ENCODE data around the gene KDSR.

KDSR gene

DNA sequence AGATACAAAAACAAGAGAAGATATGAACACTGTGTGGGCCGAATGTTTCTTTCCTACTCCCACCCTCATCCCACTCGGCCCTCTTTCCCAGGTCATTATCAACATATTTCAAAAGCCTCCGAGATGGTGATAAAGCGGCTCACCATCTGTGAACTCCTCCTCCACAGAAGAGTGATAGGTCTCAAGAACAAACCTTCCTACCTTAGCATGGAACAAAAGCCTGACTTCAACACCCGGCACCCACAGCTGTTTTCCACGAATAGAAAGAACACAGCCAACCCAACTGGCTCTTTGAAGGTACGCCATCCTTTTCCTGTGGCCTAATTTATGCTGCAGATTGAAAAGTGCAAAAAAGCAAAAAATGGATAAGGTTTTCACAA lies 76.2 kb downstream of the KDSR start:
- H3K4me3 ChIP-seq (ENCODE audit: low read length): no peak overlapping the region
- no peak for DNase-seq (ENCODE audit: low read depth)

DNA sequence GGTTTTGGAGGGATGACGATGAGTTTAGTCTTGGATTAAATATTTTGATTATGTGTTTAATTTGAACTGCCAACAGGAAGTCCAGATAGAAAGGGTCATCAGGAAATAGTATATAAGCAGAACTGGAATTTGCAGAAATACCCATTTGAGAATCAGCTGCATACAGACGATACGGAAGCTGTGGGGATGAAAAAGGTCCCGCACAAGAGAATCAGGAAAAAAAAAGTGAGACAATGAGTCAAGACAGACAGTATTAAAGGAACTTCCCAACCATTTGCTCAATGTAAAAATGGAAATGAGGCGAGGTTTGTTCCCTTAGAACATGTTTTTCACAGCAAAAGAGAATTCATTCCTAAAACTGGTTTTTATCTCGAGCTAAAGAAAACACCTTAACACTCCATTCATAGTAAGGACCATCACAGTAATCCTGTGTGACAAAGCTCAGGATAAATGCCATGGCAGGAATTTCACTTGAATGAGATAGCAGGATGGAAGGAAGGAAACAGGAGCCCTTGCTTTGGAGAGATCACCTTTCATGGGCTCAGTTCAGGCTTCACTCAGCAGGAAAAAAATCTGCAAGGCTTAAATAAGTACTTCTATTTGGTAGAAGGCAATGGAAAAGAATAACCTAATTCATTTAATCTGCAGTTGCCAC lies 76.7 kb downstream of the KDSR start:
- TF ChIP-seq, protein P1, sequence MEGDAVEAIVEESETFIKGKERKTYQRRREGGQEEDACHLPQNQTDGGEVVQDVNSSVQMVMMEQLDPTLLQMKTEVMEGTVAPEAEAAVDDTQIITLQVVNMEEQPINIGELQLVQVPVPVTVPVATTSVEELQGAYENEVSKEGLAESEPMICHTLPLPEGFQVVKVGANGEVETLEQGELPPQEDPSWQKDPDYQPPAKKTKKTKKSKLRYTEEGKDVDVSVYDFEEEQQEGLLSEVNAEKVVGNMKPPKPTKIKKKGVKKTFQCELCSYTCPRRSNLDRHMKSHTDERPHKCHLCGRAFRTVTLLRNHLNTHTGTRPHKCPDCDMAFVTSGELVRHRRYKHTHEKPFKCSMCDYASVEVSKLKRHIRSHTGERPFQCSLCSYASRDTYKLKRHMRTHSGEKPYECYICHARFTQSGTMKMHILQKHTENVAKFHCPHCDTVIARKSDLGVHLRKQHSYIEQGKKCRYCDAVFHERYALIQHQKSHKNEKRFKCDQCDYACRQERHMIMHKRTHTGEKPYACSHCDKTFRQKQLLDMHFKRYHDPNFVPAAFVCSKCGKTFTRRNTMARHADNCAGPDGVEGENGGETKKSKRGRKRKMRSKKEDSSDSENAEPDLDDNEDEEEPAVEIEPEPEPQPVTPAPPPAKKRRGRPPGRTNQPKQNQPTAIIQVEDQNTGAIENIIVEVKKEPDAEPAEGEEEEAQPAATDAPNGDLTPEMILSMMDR (conservative IDR thresholded peaks at IDR 0.05; ENCODE audit: low read length): no peak
- H3K4me3 ChIP-seq (ENCODE audit: low read length): no peak overlapping the region
- DNase-seq (ENCODE audit: low read depth): no peak

More for the DNA sequence above, 76.2 kb downstream of the KDSR start:
- TF ChIP-seq, protein P1 (conservative IDR thresholded peaks at IDR 0.05; ENCODE audit: low read length): no peak

DNA sequence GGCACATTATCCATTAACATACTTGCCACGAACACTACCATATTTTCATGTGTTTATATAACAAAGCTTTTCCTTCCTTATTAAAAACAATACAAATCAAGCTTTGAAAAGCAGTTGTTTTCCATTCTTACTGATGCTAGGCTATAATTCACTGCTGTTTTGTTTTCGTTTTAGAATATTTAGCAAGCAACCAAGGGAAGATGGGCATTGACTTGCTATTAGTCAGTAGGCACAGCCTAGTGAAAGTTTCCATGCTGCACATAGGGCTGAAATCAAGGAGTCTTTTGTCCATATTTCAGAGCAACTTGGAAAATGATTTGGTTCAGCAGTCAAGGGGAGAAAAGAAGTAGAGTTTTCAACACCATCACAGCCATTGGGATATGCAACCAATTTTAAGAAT lies 78.7 kb downstream of the KDSR start:
- H3K4me3 ChIP-seq (ENCODE audit: low read length): no peak overlapping the region

DNA sequence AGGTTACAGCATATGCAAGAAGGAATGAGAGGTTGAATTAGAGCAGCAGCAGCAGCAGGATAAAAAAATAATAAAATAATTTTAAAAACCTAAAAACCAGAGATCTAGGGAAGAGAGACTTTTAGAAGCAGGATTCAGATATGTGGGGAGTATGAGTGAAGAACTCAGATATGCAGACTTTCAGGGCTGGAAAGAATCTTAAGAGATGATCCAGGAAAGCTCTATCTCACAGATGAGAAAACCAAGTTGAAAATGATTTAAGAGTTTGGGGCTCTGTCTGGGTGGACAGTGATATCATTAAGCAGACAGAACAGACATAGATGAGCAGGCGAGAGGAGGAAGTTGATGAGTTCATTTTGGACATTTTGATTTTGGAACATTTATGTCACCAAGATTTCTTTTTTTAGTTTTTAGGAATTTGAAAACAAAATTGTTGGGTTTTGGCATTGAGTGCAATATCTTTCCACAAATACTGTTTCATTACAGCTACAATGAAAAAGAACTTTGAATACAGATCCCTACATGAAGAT lies 79.2 kb downstream of the KDSR start:
- H3K4me3 ChIP-seq (ENCODE audit: low read length): no peak overlapping the region
- TF ChIP-seq, protein P1 (conservative IDR thresholded peaks at IDR 0.05; ENCODE audit: low read length): no peak
- DNase-seq (ENCODE audit: low read depth): no peak

More for the DNA sequence above, 78.7 kb downstream of the KDSR start:
- TF ChIP-seq, protein P1 (conservative IDR thresholded peaks at IDR 0.05; ENCODE audit: low read length): no peak
- no peak for DNase-seq (ENCODE audit: low read depth)

DNA sequence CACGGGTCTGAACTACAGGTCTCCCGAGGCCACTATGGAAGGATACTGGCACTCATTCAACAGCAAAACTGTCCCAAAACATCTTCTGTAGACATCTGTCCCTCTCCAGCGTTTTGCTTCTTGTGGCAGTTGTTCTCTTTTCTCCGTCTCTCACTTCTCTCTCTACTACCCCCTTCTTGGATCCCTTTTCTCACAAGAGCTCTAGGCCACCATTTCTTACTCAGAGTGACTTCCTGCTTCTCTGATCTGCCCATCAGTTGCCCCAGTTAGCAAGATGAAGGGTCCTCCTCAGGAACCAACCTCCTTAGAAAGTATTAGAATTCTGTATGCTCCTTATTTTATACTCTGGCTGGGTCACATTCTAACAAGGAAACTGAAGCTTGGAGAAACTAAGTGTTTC lies 80.1 kb downstream of the KDSR start:
- TF ChIP-seq, protein P1 (conservative IDR thresholded peaks at IDR 0.05; ENCODE audit: low read length): no peak
- DNase-seq (ENCODE audit: low read depth): no peak
- H3K4me3 ChIP-seq (ENCODE audit: low read length): no peak overlapping the region

DNA sequence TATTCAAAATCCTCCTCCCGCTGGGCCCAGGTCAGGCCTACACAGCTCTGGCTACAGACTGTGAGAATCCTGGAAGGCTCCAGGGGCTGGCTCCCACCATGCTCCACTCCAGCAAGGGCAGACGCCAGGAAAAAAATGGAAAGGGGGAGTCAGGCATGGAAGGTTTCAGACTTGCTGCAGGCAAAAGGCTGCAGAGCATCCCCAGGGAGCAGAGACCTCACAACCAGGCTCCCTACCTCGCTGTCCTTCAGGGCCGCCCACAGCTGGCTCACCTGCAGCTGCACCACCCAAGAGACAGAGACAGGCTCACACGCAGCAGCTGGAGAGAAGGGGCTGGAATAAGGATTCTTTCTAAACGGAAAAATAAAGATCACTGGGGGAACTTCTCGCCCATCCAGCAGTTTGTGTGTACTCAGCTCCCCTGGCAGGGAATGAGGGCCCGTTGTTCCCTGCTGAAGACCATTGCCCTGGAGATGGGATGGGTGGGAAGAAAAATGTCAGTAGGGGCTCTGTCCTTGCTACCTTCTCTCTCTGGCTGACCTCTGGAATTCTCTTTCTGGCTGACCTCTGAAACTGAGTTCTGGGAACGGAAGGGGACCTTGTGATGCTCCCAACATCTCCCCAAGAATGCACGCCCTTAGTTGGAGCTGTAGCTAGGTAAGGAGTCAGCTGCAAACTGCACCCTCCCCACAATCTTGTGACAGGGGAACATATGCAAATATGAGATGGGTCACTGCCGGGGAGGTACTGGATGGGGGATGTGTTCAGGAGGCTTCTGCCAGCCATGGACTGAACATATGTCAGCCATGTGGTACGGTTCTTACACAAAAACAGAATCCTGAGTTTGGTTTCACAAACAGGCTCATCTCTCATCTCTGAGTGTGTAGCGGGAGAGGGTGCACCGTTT lies 81.9 kb downstream of the KDSR start:
- DNase-seq (ENCODE audit: low read depth): no peak
- H3K4me3 ChIP-seq (ENCODE audit: low read length): no peak overlapping the region
- TF ChIP-seq, protein P1 (conservative IDR thresholded peaks at IDR 0.05; ENCODE audit: low read length): no peak
